Measurements from ENCODE around the gene PCDH9. TPM values are rescaled to one million over a fixed set of nuclear protein-coding genes. Genes with fewer than 3 reads are reported as not detected.

PCDH9 gene
- total and polyA plus RNA-seq, 10 donors: 0.24 to 8.1 (median 3.8) TPM

DNA sequence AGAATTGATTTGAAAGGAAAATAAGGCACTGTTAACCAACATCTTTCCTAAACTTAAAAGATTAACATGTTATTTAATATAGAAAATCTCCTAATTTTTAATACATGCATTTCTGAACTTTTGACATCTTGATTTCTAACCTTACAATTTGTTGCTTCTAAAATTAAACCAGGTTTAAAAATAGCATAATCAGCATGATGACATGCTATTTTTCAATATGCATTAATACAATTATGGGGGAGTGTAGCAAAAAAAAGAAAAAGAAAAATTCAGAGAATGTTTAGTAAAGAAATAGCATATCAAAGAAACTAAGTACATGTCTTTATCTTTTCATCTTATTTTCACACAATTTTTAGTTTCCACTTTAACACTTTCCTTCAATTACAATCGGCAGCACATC lies 98.7 kb downstream of the PCDH9 start:
- Histone ChIP-seq H3K36me3 (no peaks in the 10 kb centered on the region), H3K4me3 (no peak overlapping the region)

DNA sequence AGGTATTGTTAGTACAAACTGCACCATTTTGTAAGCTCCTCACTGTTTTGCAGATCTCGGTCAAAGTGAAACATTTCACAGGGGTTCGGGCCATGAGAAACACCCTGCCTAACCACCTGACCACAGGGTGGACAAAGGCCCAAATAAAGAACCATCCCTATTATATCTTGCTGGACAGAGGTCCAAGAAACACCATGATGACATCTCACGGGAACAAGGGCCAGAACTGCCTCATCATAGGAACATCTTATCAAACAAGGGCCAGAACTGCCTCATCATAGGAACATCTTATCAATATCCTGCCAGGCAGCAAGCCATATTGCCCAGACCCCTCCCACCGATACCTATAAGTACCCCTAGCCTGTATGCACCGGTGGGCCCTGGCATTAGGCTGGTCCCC lies 99.7 kb downstream of the PCDH9 start:
- WGBS, 5 donors: 68 to 95% (median 85%) methylated on average over 4 to 5 of the region's 5 CpGs
- no peaks in the 10 kb centered on the region for H3K36me3 ChIP-seq
- no peak overlapping the region for H3K4me3 ChIP-seq
- H3K4me1 ChIP-seq: peaks cover 0 to 5% (median 0%) of the 10 kb centered on the region in 6 donors
- no peaks in the 10 kb centered on the region for H3K27me3 ChIP-seq (replicated peaks in 1 of 7)
- TF ChIP-seq, protein P1, sequence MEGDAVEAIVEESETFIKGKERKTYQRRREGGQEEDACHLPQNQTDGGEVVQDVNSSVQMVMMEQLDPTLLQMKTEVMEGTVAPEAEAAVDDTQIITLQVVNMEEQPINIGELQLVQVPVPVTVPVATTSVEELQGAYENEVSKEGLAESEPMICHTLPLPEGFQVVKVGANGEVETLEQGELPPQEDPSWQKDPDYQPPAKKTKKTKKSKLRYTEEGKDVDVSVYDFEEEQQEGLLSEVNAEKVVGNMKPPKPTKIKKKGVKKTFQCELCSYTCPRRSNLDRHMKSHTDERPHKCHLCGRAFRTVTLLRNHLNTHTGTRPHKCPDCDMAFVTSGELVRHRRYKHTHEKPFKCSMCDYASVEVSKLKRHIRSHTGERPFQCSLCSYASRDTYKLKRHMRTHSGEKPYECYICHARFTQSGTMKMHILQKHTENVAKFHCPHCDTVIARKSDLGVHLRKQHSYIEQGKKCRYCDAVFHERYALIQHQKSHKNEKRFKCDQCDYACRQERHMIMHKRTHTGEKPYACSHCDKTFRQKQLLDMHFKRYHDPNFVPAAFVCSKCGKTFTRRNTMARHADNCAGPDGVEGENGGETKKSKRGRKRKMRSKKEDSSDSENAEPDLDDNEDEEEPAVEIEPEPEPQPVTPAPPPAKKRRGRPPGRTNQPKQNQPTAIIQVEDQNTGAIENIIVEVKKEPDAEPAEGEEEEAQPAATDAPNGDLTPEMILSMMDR (IDR thresholded peaks at IDR 0.05 in 8 of 11, conservative IDR thresholded peaks at IDR 0.05 in 3 of 11): no peak
- no peak for TF ChIP-seq POLR2A (IDR thresholded peaks at IDR 0.05)
- TF ChIP-seq POLR2AphosphoS5 (IDR thresholded peaks at IDR 0.05): no peak
- DNase-seq: no peak
- H3K9me3 ChIP-seq: no peaks in the 10 kb centered on the region
- no peak overlapping the region for H3K27ac ChIP-seq
- intact Hi-C loops (cut with DNase I; ENCODE audit: low total_unique reads): no loop called here

More for the DNA sequence above, 98.7 kb downstream of the PCDH9 start:
- TF ChIP-seq, protein P1 (IDR thresholded peaks at IDR 0.05 in 8 of 11, conservative IDR thresholded peaks at IDR 0.05 in 3 of 11): no peak
- TF ChIP-seq POLR2AphosphoS5 (IDR thresholded peaks at IDR 0.05) (no peak), POLR2A (IDR thresholded peaks at IDR 0.05) (no peak)
- no peaks in the 10 kb centered on the region for H3K27me3 ChIP-seq (replicated peaks in 1 of 7)
- H3K9me3 ChIP-seq: no peaks in the 10 kb centered on the region
- peaks cover 0 to 5% (median 0%) of the 10 kb centered on the region in 6 donors for H3K4me1 ChIP-seq
- DNase-seq: no peak
- intact Hi-C loops (cut with DNase I; ENCODE audit: low total_unique reads): no loop called here
- WGBS, 5 donors: 89 to 95% (median 94%) methylated on average over 1 of the region's 1 CpG
- no peak overlapping the region for H3K27ac ChIP-seq

DNA sequence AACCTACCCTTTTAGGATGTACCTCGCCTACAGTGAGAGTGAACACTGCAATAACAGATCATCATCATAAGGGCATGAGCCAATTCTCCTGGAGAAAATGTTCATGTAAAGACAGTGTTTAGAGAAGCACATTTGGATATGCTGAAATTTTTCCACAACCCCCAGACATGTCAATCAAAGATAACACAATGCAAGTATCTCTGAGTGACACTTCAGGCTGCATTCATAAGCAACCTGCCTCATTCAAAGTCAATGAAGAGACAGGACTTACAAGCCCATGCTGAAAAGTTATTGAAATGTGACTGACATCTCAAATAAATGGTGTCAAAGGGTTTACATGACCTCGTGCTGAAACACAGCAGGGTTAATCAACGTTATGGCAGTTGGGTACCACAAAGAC lies 102.0 kb downstream of the PCDH9 start:
- Histone ChIP-seq H3K4me3 (no peak overlapping the region), H3K36me3 (no peaks in the 10 kb centered on the region), H3K4me1 (no peaks in the 10 kb centered on the region), H3K9me3 (no peaks in the 10 kb centered on the region), H3K27me3 (replicated peaks in 1 of 7) (no peaks in the 10 kb centered on the region), H3K27ac (no peak overlapping the region)
- no peak for DNase-seq
- intact Hi-C loops (cut with DNase I; ENCODE audit: low total_unique reads): no loop called here
- 67 to 82% (median 77%) methylated on average over 3 of the region's 3 CpGs for WGBS, 5 donors
- TF ChIP-seq POLR2AphosphoS5 (IDR thresholded peaks at IDR 0.05): no peak
- TF ChIP-seq POLR2A (IDR thresholded peaks at IDR 0.05): no peak
- TF ChIP-seq, protein P1 (IDR thresholded peaks at IDR 0.05 in 8 of 11, conservative IDR thresholded peaks at IDR 0.05 in 3 of 11): no peak

DNA sequence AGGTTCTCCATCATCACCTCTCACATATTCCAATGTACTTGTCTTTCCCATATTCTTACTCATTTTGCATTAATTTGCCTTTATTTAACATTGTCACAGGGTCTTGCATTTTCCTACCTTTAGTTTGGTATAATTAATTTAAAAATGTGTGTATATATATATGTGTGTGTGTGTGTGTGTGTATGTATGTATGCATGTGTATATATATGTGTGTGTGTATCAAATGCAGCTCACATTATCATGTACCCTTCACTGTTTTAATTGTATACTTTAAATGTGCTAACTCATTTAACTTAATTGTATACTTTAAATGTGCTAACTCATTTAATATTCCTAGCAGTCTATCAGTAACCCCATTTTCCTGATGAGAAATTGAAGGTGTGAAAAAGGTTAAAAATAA lies 104.5 kb downstream of the PCDH9 start:
- no peak overlapping the region for H3K4me3 ChIP-seq
- H3K4me1 ChIP-seq: no peaks in the 10 kb centered on the region
- no peaks in the 10 kb centered on the region for H3K36me3 ChIP-seq
- intact Hi-C loops (cut with DNase I; ENCODE audit: low total_unique reads): no loop called here
- TF ChIP-seq POLR2A (IDR thresholded peaks at IDR 0.05): no peak
- TF ChIP-seq POLR2AphosphoS5 (IDR thresholded peaks at IDR 0.05): no peak
- TF ChIP-seq, protein P1 (IDR thresholded peaks at IDR 0.05 in 8 of 11, conservative IDR thresholded peaks at IDR 0.05 in 3 of 11): no peak
- no peaks in the 10 kb centered on the region for H3K9me3 ChIP-seq
- no peak overlapping the region for H3K27ac ChIP-seq
- H3K27me3 ChIP-seq (replicated peaks in 1 of 7): no peaks in the 10 kb centered on the region
- no peak for DNase-seq
